H9 (cell line): ENCODE results near the gene EFCAB6. TPM values are rescaled to one million over a fixed set of nuclear protein-coding genes. Genes with fewer than 3 reads are reported as not detected.

ENCODE experiments used
- DNase-seq: peaks from one replicate; pipeline ENCODE4 v3.0.0-alpha.2; 2017
- H2AFZ ChIP-seq: one replicate; pipeline ENCODE4 v1.6.1; 2013; ENCODE audit warnings: mild to moderate bottlenecking, low read length, control low read depth, moderate library complexity
- H2AK5ac ChIP-seq: 2 replicates; pipeline ENCODE4 v1.6.1; 2013; ENCODE audit warnings: low read length, control low read depth, mixed read lengths; ENCODE audit not compliant: insufficient read length
- H2BK120ac ChIP-seq: one replicate; pipeline ENCODE4 v1.6.1; 2013; ENCODE audit warnings: low read depth, mild to moderate bottlenecking, low read length, control low read depth, inconsistent platforms; ENCODE audit not compliant: poor library complexity, severe bottlenecking
- H2BK12ac ChIP-seq: 2 replicates; pipeline ENCODE4 v1.6.1; 2013; ENCODE audit warnings: low read length, control low read depth, mixed read lengths, low read depth; ENCODE audit not compliant: insufficient read length
- H2BK15ac ChIP-seq: 2 replicates; pipeline ENCODE4 v1.6.1; 2013; ENCODE audit warnings: low read depth, low read length, control low read depth
- H2BK20ac ChIP-seq: one replicate; pipeline ENCODE4 v1.6.1; 2013; ENCODE audit warnings: low read depth, mild to moderate bottlenecking, low read length, control low read depth, inconsistent platforms; ENCODE audit not compliant: poor library complexity, severe bottlenecking
- H2BK5ac ChIP-seq: 2 replicates; pipeline ENCODE4 v1.6.1; 2013; ENCODE audit warnings: low read length, control low read depth, mixed read lengths; ENCODE audit not compliant: insufficient read length
- H3K14ac ChIP-seq: 2 replicates; pipeline ENCODE4 v1.6.1; 2013; ENCODE audit warnings: low read length, control low read depth; ENCODE audit not compliant: insufficient read depth
- H3K18ac ChIP-seq: 2 replicates; pipeline ENCODE4 v1.6.1; 2013; ENCODE audit warnings: low read depth, mild to moderate bottlenecking, mixed read lengths, low read length, control low read depth; ENCODE audit not compliant: insufficient read length
- H3K23ac ChIP-seq: 2 replicates; pipeline ENCODE4 v1.6.1; 2013; ENCODE audit warnings: low read length, control low read depth, mixed read lengths, low read depth; ENCODE audit not compliant: insufficient read length
- H3K23me2 ChIP-seq: 2 replicates; pipeline ENCODE4 v1.6.1; 2013; ENCODE audit warnings: low read depth, mild to moderate bottlenecking, mixed read lengths, low read length, control low read depth; ENCODE audit not compliant: insufficient read length, poor library complexity, severe bottlenecking
- H3K27ac ChIP-seq: 2 replicates; pipeline ENCODE4 v1.5.1; 2013; ENCODE audit warnings: low read length, control low read depth, mixed read lengths, low read depth; ENCODE audit not compliant: insufficient read length
- H3K27me3 ChIP-seq: 2 replicates; pipeline ENCODE4 v1.6.1; 2013; ENCODE audit warnings: low read length, control low read depth, inconsistent platforms; ENCODE audit not compliant: insufficient read depth
- H3K4ac ChIP-seq: 2 replicates; pipeline ENCODE4 v1.6.1; 2013; ENCODE audit warnings: low read depth, mild to moderate bottlenecking, control low read depth, inconsistent platforms, low read length, moderate library complexity
- H3K4me1 ChIP-seq: 2 replicates; pipeline ENCODE4 v1.6.1; 2013; ENCODE audit warnings: low read length, control low read depth, inconsistent platforms; ENCODE audit not compliant: insufficient read depth
- H3K4me2 ChIP-seq: 2 replicates; pipeline ENCODE4 v1.6.1; 2013; ENCODE audit warnings: low read length, control low read depth, mixed read lengths; ENCODE audit not compliant: insufficient read length, insufficient read depth
- H3K56ac ChIP-seq: 2 replicates; pipeline ENCODE4 v1.6.1; 2013; ENCODE audit warnings: low read depth, mild to moderate bottlenecking, mixed read lengths, low read length, control low read depth; ENCODE audit not compliant: insufficient read length
- H3K79me1 ChIP-seq: 2 replicates; pipeline ENCODE4 v1.6.1; 2013; ENCODE audit warnings: low read depth, mild to moderate bottlenecking, moderate library complexity, low read length, control low read depth, inconsistent platforms; ENCODE audit not compliant: insufficient read depth, poor library complexity, severe bottlenecking
- H3K79me2 ChIP-seq: 2 replicates; pipeline ENCODE4 v1.6.1; 2013; ENCODE audit warnings: low read length, control low read depth, inconsistent platforms; ENCODE audit not compliant: insufficient read depth
- H3K9ac ChIP-seq: 2 replicates; pipeline ENCODE4 v1.6.1; 2013; ENCODE audit warnings: low read length, control low read depth, mixed read lengths; ENCODE audit not compliant: insufficient read length; ENCODE audit errors: extremely low read depth
- H3K9me3 ChIP-seq: one replicate; pipeline ENCODE4 v1.6.1; 2013; ENCODE audit warnings: low read depth, low read length, inconsistent platforms; ENCODE audit not compliant: control insufficient read depth
- H3T11ph ChIP-seq: one replicate; pipeline ENCODE4 v1.6.1; 2013; ENCODE audit warnings: mild to moderate bottlenecking, low read length, control low read depth, inconsistent platforms
- H4K20me1 ChIP-seq: one replicate; pipeline ENCODE4 v1.6.1; 2013; ENCODE audit not compliant: control insufficient read depth, insufficient read length, insufficient read depth
- H4K5ac ChIP-seq: 2 replicates; pipeline ENCODE4 v1.6.1; 2013; ENCODE audit warnings: low read depth, mild to moderate bottlenecking, mixed read lengths, low read length, control low read depth; ENCODE audit not compliant: insufficient read length
- H4K8ac ChIP-seq: replicated peaks from 2 replicates; pipeline ENCODE4 v1.6.1; 2013; ENCODE audit warnings: low read length, control low read depth, mixed read lengths, low read depth; ENCODE audit not compliant: insufficient read length
- H4K91ac ChIP-seq: 2 replicates; pipeline ENCODE4 v1.6.1; 2013; ENCODE audit warnings: low read depth, mild to moderate bottlenecking, moderate library complexity, mixed read lengths, low read length, control low read depth; ENCODE audit not compliant: insufficient read length
- H3K27ac Mint-ChIP-seq, 3 experiments: 2 replicates in 2 of 3; 3 replicates in 1 of 3; pipeline ENCODE4 v1.8.0; 2020 to 2021; ENCODE audit warnings: mixed read lengths in 3 of 3, mild to moderate bottlenecking in 1 of 3, moderate library complexity in 1 of 3
- H3K27me3 Mint-ChIP-seq: 2 replicates; pipeline ENCODE4 v1.8.0; 2021; ENCODE audit warnings: low read depth, mild to moderate bottlenecking, moderate library complexity, mixed read lengths
- H3K36me3 Mint-ChIP-seq, 3 experiments: 2 replicates in 2 of 3; 3 replicates in 1 of 3; pipeline ENCODE4 v1.8.0; 2020 to 2021; ENCODE audit warnings: low read depth in 3 of 3, mixed read lengths in 3 of 3; ENCODE audit not compliant: insufficient read depth in 1 of 3
- H3K4me1 Mint-ChIP-seq, 2 experiments: 2 replicates each; pipeline ENCODE4 v1.8.0; 2020; ENCODE audit warnings: mixed read lengths in 2 of 2
- H3K4me3 Mint-ChIP-seq, 2 experiments: 2 replicates in 1 of 2; 3 replicates in 1 of 2; pipeline ENCODE4 v1.8.0; 2020 to 2021; ENCODE audit warnings: mild to moderate bottlenecking in 2 of 2, mixed read lengths in 2 of 2, moderate library complexity in 1 of 2
- H3K9me3 Mint-ChIP-seq, 2 experiments: 2 replicates in 1 of 2; 3 replicates in 1 of 2; pipeline ENCODE4 v1.8.0; 2020; ENCODE audit warnings: mild to moderate bottlenecking in 2 of 2, mixed read lengths in 2 of 2, moderate library complexity in 1 of 2
- CTCF ChIP-seq: fragments of 200-600 bp; sonication (generic); conservative IDR thresholded peaks from 3 replicates; pipeline ENCODE4 v1.8.0; 2021; ENCODE audit warnings: antibody characterized with exemption, mild to moderate bottlenecking
- WGBS: extraction: QIAGEN DNeasy Blood & Tissue Kit; methylation state at CpG from one replicate; pipeline ENCODE4 v1.1.7; 2013; ENCODE audit warnings: missing lambda C conversion rate, low lambda C conversion rate, mixed read lengths; ENCODE audit not compliant: insufficient read length; ENCODE audit errors: extremely low coverage; 5-methylcytosine and 5-hydroxymethylcytosine counted together
- total RNA-seq: library from RNA; stranded (reverse); gene quantifications from 2 replicates; pipeline ENCODE4 v1.2.1, GENCODE V29; 2021

EFCAB6 gene
- total RNA-seq, 1 experiment from 2014 or later, result 0.31 TPM

DNA sequence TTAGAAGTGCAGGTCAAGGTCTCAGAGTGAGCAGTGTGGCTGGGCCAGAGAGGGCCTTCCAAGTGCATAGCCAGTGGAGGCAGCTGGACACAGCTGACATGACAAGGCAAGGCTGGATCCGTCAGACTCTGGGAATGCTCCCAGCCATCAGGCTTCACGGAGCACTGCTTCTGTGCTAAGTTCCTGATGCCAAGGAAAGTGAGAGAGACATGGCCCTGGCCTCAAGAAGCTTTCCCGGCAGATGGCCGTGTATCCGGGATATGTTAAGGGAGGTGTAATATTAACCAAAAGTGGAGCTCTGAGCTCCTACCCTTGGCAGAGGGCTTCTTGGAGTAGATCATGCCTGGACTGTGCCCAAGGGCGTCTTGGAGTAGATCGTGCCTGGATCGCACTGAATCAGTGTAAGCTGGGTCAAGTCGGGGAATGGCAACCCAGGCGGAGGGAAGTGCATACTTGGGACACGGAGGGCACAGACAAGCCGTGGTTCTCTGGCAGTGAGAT, 7.4 kb upstream of the EFCAB6 start:
- no peak overlapping the region for H3K56ac ChIP-seq
- no peak overlapping the region for H3K23ac ChIP-seq
- H3K9me3 ChIP-seq, result no peaks in the 10 kb centered on the region
- no peaks in the 10 kb centered on the region for H3K79me2 ChIP-seq
- no peak for DNase-seq
- H4K5ac ChIP-seq, result no peak overlapping the region
- H3K4me3 Mint-ChIP-seq, result no peak overlapping the region
- H3K27ac ChIP-seq, result no peak overlapping the region
- no peaks in the 10 kb centered on the region for H3K9me3 Mint-ChIP-seq
- H2BK20ac ChIP-seq, result no peak overlapping the region
- no peak overlapping the region for H3K14ac ChIP-seq
- H2BK15ac ChIP-seq, result no peak overlapping the region
- no peaks in the 10 kb centered on the region for H3K79me1 ChIP-seq
- no peaks in the 10 kb centered on the region for H4K20me1 ChIP-seq
- no peak overlapping the region for H3K27ac Mint-ChIP-seq
- no peak overlapping the region for H2BK12ac ChIP-seq
- H2BK120ac ChIP-seq, result no peak overlapping the region
- H3K9ac ChIP-seq, result no peak overlapping the region
- no peak overlapping the region for H2AFZ ChIP-seq
- no CpG with 5 or more reads among the region's 12 CpGs for WGBS
- H3K4me1 ChIP-seq, result peaks cover 5% of the 10 kb centered on the region
- H4K91ac ChIP-seq, result no peak overlapping the region
- peaks cover 4% of the 10 kb centered on the region; the same call in 1 of the 2 replicates for H3K27me3 Mint-ChIP-seq
- H3K36me3 Mint-ChIP-seq, result peaks cover 0 to 2% (median under 1%) of the 10 kb centered on the region in 3 experiments; a peak in 5 of 7 replicates
- no peak overlapping the region for H2AK5ac ChIP-seq
- no peak overlapping the region for H3K18ac ChIP-seq
- no peaks in the 10 kb centered on the region for H3K23me2 ChIP-seq
- H3K4me1 Mint-ChIP-seq, result peaks cover 38 to 42% of the 10 kb centered on the region in 2 experiments
- no peaks in the 10 kb centered on the region for H3K27me3 ChIP-seq
- H3K4me2 ChIP-seq, result no peak overlapping the region
- no peak overlapping the region for H2BK5ac ChIP-seq
- no peak overlapping the region for H3T11ph ChIP-seq
- no peak overlapping the region for H3K4ac ChIP-seq
- TF ChIP-seq CTCF, result no peak
- no peak overlapping the region for H4K8ac ChIP-seq
